Thyroid gland (tissue), 4 donors: ENCODE measurements around the gene VPS72.

ENCODE experiments used
- CTCF ChIP-seq, 6 experiments: fragments of 200-600 bp in 3 of 6; fragments of 450-650 bp in 3 of 6; sonication (generic) in 3 of 6; IDR thresholded peaks; one replicate each; pipeline ENCODE4 v1.5.1; 2016 to 2019; ENCODE audit warnings: antibody characterized with exemption in 6 of 6, mild to moderate bottlenecking in 2 of 6, inconsistent platforms in 1 of 6, moderate library complexity in 1 of 6
- POLR2A ChIP-seq, 2 donors: fragments of 450-650 bp; IDR thresholded peaks; one replicate each; pipeline ENCODE4 v1.6.1; 2017; ENCODE audit warnings: antibody characterized with exemption in 2 of 2, mild to moderate bottlenecking in 2 of 2, moderate library complexity in 1 of 2

DNA sequence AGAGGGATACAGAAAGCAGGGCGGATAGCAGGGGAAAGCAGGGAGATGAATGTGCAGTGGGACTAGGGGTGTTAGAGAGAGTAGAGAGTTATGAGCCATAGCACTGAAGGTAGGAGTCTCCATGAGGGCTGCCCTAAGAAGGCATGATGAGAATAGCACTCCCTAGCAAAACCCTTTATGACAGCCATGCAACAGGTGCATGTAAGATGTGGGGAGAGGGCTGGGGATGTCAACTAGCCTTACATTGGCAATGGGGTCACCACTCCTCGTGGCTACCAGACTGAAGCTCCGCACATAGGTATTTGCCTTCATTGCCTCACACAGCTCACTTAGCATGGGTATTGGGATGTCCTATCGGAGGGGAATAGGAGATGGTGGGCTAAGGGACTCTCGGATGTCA, 18.8 kb downstream of the VPS72 start:
- TF ChIP-seq CTCF (IDR thresholded peaks at IDR 0.05) (no peak), POLR2A (IDR thresholded peaks at IDR 0.05) (no peak)
